GM21717 (cell line): ENCODE data around the gene DOK3.

Experiments used
- ATAC-seq: cut with Tn5 transposase; IDR thresholded peaks from one replicate; pipeline ENCODE4 v1.9.1; 2021; ENCODE audit warnings: mild to moderate bottlenecking, moderate library complexity; ENCODE audit not compliant: unreplicated experiment

Gene DOK3

DNA sequence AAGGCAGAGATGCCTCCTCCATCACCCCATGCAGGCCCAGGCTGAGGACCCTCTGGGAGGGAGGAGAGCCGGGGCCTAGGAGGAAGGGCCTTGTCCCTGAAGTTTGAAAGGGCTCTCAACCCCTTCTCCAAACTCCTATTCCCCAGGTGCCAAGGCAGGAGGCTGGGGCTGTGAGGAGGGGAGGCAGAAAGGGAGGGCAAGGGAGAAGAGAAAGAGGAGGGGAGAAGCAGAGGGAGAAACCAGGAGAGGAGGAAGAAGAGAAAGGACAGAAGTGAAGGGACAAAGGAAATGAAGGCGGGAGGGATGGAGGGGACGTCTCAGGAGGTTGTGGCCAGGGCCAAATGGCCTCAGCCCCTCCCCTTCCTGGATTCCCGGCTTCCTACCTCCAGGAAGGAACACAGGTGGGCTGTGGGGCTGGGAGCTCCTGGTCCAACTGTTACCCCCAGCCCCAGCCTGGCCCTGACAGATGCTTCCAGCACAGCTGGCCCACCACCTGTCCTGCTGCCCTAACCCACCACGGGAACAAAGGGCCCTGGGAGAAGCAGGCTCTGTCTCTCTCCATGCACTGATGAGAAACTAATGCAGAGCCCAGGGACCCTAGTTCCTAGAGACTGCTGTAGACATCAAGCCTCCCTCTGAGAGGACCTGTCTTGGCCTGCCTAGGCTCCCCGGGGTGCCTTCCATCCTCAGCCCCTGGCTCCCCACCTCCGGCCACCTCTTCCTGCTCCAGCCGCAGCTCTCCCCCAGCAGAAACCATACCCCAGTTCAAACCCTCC lies 39.7 kb downstream of the DOK3 start:
- no peak for ATAC-seq

DNA sequence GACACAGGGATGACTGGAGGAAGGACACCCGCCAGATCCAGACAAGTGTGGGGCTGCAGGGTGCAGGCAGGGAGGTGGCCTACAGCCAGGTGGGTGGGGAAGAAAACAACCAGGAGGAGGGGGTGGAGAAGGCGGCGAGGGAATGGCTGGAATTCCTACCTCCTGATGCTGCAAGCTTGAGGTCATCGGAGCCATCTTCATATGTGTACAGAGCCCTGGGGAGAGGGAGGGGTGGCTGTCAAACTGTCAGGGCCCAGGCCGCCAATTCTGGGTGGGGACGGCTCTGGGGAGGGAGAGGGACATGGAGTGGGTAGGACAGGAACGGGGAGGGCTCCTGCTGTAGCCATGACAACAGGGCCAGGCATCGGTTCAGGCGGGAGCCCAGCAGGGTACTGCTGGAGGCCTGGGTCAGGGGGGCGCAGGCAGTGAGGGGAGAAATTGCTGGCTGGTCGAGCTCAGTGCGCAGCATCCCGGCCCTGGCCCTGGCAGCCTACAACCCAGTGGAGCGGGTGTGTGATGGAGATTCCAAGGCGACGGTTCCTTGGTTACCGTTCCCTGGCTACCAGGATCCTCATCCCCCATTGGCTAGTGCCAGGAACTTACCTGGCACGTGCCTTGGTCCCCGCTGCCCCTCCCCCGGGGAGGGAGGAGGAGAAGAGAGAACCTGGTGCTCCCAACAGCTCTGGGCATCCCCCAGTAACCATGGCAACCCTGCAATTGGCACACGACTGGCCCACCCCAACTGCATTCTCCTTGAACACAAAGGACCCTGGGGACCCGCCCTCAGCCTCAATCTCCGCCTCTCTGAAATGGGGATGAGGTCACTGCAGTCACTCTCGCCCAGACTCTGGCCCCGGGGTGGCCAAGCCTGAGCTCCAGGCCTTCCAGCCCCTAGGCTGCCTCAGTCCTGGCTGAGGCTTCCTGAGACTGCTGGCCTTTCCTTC lies 40.7 kb downstream of the DOK3 start:
- ATAC-seq: no peak

GRCh38 chr5:177468329-177468684 lies 41.3 kb downstream of the DOK3 start:
- ATAC-seq: no peak

DNA sequence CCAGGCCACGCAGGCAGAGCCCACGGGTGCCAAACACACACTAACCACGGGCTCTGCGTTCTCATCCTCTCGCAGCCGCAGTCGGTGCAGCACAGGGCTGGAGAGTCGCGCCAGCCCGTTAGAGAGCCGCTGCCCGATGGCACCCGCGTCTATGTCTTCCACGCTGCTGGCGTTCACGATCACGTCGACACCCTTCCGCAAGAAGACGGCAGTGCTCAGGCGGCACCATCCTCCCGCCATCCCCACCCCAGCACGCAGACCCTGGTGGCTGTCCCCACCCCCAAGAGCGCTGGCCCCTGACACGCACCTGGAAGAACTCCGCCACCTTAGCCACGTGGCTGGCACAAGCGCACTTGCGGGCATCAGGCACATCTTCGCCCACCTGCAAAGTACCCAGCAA lies 42.2 kb downstream of the DOK3 start:
- ATAC-seq: no peak

DNA sequence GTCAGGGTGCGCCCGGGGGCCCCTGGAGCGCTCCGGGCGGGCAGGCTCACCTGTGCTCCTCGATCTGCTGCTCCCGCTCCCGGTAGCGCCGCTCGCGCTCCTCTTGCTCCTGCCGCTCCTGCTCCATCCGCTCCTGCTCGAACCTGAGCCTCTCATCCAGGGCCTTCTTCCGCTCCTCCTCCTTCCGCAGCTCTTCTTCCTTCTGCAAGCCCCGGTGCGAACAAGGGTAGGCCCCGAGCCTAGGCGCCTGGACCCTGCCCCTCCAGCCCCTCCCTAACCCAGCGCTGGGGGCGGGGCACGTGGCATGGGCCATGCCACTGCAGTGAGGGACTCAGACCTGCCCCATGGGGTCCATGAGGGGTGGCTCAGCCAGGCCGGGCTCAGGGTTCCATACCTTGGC lies 42.8 kb downstream of the DOK3 start:
- ATAC-seq: no peak

DNA sequence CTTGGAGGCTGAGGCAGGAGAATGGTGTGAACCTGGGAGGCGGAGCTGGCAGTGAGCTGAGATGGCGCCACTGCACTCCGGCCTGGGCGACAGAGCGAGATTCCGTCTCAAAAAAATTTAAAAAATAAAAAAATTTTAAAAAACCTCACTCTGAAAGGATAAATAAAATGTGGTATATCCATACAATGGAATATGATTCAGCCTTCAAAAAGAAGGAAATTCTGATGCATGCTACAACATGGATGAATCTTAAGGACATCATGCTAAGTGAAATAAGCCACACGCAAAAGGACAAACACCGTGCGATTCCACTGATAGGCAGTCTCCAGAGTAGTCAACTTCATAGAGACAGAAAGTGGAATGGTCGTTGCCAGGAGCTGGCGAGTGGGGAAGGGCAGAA lies 44.6 kb downstream of the DOK3 start:
- ATAC-seq: no peak

- no peak for ATAC-seq
Measured at GRCh38 chr5:177462021-177462670, 47.5 kb downstream of the DOK3 start.

DNA sequence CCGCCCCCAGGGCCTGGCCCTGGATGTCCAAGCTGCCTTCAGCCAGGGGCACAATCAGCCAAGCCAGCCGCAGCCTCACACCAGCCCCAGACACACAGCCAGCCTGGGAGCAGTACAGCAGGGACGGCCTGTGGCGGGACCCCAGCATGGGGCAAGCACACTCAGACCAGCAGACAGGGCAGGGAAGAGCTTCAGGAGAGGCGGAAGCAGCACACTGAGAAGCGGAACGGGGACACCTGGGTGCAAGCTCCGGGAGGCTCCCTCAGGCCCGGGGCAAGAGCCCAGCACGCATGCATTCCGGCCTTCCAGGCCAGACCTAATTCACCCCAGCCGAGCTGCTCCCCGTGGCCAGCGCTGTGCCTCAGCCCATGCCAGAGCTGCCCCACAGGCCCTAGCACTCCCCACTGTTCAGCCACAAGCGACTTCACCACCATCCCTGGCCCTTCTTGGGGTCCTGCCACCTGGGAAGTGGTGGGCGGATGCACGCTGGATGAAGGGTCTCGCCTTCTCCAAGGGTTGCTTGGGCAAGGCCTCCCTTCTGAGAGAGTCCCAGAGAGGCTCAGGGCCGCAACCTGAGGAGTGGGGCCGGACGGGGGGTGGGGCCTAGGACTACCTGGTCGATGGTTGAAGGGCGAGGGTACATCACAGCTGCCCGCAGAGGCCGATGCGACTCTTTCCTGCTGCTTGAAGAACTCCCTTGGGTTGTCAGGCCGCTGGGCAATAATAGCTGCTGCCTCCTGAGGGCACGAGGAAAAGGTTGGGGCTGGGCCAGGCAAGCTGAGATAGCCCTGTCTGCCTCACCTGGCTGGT lies 49.6 kb downstream of the DOK3 start:
- ATAC-seq: no peak

- no peak for ATAC-seq
Measured at GRCh38 chr5:177459357-177459756, 50.3 kb downstream of the DOK3 start.

- no peak for ATAC-seq
Measured at GRCh38 chr5:177458912-177459350, 50.7 kb downstream of the DOK3 start.

GRCh38 chr5:177457852-177458681 lies 51.6 kb downstream of the DOK3 start:
- no peak for ATAC-seq

DNA sequence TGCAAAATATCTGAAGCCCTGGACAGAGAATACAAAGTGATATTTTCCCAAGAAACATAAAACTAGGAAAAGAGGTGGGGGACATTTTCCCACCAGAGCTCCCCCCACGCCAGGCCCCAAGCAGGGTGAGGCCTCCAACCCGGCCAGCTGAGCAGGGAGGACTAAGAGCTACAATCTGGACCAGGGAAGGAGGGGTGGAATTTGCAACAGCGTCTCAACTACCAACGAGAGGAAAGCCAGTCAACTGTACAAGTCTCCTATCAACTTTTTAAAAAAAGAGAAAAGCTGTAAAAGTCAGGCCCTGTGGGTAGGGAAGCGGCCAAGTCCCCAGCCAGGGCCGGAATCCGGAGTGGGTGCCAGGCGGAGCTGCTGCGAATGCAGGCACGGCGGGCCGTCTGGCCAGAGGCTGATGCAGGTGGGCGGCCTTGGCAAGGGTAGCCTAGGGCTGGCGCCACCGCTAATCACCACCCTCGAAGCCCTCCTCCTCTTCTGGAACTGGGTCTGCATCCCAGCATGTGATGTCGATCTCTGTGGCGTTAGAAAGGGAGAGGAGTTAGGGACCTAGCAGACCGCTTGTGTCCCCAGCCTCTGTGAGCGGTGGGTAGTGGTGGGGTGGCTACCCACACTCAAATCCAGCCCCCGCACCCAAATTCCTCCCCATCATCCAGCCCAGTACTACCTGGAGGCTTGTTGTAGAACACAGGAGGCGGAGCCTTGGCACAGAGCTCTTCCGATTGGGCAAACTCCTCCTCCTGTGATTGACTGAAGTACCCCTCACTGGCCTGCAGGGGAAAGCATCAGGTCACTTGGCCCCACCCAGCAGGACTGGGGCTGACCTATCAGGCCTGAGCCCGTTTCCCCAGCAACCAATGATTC lies 52.4 kb downstream of the DOK3 start:
- ATAC-seq: peak; percentile 37

DNA sequence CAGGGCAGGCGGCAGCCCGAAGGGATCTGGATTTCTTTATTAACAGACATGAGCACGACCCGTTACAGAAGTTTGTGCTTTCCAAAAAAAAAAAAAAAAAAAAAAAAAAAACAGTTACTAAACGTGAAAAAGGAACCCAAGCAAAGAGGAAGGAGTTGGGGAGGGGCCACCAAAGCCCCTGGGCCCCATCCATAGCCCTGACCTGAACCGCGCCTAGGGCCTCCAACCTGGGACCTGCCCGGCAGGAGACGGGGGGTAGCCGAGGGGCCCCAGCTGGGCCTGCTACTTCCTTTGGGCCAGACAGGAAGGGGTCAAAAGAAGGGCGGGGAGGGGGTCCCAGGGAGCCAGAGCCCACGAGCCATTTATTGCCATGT lies 53.0 kb downstream of the DOK3 start:
- ATAC-seq: no peak

DNA sequence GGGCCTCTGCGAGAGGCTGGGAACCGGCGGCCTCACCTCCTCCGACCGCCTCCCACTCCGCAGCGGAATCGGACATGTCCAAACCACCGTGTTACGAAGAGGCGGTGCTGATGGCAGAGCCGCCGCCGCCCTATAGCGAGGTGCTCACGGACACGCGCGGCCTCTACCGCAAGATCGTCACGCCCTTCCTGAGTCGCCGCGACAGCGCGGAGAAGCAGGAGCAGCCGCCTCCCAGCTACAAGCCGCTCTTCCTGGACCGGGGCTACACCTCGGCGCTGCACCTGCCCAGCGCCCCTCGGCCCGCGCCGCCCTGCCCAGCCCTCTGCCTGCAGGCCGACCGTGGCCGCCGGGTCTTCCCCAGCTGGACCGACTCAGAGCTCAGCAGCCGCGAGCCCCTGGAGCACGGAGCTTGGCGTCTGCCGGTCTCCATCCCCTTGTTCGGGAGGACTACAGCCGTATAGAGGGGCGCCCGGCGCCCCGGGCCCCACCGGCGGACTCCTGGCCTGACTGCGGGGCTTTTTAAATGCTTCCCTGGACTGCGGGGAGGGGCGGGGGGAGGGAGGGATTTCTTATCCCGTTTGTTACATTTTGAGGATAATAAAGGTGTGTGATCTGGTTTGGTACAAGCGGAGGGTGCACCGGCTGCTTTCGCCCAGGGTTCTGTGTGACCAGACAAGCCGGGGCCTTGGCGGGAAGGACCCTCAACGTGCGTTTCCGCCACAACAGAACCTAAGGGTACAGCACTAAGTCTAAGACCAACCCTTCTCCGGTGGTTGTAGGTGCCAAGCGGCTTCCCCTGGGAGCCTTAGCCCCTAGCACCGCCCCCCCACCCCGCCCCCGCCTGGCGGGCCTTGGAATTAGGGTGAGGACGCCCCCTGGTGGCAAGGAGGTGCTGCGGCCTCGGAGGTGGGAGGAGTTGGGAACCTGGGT lies 53.7 kb downstream of the DOK3 start:
- ATAC-seq: peak; percentile 34

DNA sequence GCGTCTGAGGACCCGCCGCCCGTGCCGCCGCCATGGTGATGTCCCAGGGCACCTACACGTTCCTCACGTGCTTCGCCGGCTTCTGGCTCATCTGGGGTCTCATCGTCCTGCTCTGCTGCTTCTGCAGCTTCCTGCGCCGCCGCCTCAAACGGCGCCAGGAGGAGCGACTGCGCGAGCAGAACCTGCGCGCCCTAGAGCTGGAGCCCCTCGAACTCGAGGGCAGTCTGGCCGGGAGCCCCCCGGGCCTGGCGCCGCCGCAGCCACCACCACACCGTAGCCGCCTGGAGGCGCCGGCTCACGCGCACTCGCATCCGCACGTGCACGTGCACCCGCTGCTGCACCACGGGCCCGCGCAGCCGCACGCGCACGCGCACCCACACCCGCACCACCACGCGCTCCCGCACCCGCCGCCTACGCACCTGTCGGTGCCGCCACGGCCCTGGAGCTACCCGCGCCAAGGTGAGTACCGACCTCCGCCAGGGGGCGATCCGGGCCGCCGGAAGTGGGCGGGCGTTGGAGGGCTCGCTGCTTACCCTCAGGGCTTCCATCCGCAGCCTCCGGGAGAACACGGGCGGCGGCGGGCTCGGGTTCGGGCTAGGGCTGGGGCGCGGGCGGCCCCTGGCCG lies 54.5 kb downstream of the DOK3 start:
- peak; percentile 40 for ATAC-seq

DNA sequence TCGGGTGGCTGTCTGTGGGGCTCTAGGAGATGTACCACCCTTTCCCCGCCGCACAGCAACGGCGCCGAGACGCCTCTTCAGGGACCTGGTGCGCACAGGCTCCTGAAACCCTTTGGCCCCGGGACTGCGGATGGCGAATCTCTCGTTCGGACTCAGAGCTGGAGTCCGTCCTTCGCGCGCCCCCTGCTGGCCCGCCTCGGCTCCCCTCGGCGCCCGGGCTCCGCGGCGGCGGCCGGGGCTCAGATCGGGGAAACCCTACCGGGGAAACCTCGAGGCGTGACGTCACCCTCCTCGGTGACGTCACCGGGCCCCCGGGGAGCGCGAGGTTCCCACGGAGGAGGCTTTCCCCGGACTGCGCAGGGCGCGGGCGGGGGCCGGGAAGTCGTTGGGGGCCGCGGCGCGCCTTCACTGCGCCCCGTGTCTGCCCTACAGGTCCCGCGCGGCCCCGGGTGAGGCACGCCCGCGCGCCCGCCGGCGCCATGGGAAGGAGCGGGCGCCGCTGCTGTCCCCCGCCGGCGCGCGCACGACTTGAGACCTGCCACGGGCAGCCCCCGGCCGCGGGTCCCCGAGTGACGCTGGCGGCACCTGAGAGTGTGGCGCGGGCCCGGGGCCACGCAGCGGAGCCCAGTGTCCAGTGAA lies 55.1 kb downstream of the DOK3 start:
- ATAC-seq: peak; percentile 41

DNA sequence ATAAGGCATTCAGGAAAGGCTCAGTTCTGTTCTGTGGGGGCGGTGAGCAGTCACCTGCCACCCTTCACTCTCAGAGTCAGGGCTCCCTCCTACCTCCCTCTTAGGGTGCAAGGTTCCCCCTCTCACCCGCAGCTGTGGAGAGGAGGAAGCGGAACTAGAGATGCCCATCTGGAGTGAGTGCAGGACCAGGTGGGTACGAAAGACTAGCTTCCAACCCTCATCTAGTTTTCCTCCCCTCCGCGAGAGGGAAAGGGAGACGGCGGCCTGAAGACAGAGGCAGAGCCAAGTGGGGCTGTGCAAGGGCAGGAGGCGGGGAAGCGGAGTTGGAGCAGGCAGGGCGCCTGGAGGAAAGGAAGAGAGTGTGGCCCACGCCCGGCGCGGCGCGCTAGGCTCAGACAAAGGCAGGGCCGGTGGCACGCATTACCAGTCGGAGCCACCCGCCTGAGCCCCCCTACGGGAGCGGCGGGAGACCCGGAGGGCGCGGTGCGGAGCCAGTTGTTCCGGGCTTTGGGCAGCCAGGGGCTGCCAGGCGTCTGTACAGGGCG lies 55.7 kb downstream of the DOK3 start:
- ATAC-seq: peak; percentile 2
